IMR-90 (cell line): ENCODE measurements around the gene ANKRD44. TPM values are rescaled to one million over a fixed set of nuclear protein-coding genes. Genes with fewer than 3 reads are reported as not detected.

ENCODE experiments used
- ATAC-seq: fragments of 200-7000 bp; cut with Tn5 transposase; 2 replicates; pipeline ENCODE4 v1.9.1; 2020; ENCODE audit warnings: low read depth, mild to moderate bottlenecking, moderate library complexity
- BruUV-seq: library from RNA; stranded (reverse); fragments of 400-500 nt; replicated peaks from 2 replicates; lab custom pipeline; 2021; lab: Mats Ljungman, UMichigan
- CTCF ChIA-PET: fragments of 300-600 bp; formaldehyde crosslinking; extraction: SDS; loops from one replicate; lab custom pipeline; 2021; ENCODE audit warnings: antibody characterized with exemption; lab: Yijun Ruan, JAX
- POLR2A ChIA-PET: fragments of 300-600 bp; sonication (Branson Sonifier 250); formaldehyde crosslinking; loops from one replicate; lab custom pipeline; 2022; ENCODE audit warnings: antibody characterized with exemption; ENCODE audit not compliant: unreplicated experiment; lab: Charles Lee
- DNase-seq: peaks from one replicate; pipeline ENCODE4 v3.0.0; 2013
- H2AFZ ChIP-seq: replicated peaks from 2 replicates; pipeline ENCODE3; 2013; ENCODE audit warnings: low read length, mild to moderate bottlenecking; ENCODE audit not compliant: poor library complexity
- H2AK5ac ChIP-seq: 2 replicates; pipeline ENCODE4 v1.6.1; 2013; ENCODE audit warnings: low read depth, low read length, inconsistent platforms
- H2AK9ac ChIP-seq: replicated peaks from 2 replicates; pipeline ENCODE3; 2013; ENCODE audit warnings: mild to moderate bottlenecking, low read depth, low read length, moderate library complexity; ENCODE audit not compliant: poor library complexity
- H2BK120ac ChIP-seq: 2 replicates; pipeline ENCODE4 v1.6.1; 2013; ENCODE audit warnings: low read depth, low read length, inconsistent platforms
- H2BK15ac ChIP-seq: 3 replicates; pipeline ENCODE4 v1.6.1; 2013; ENCODE audit warnings: low read depth, low read length, inconsistent platforms
- H2BK20ac ChIP-seq: 2 replicates; pipeline ENCODE4 v1.6.1; 2013; ENCODE audit warnings: low read depth, mild to moderate bottlenecking, inconsistent platforms, low read length, moderate library complexity
- H2BK5ac ChIP-seq: 2 replicates; pipeline ENCODE4 v1.6.1; 2013; ENCODE audit warnings: mild to moderate bottlenecking, low read depth, low read length, inconsistent platforms; ENCODE audit not compliant: poor library complexity, severe bottlenecking
- H3K14ac ChIP-seq: replicated peaks from 2 replicates; pipeline ENCODE4 v1.6.1; 2013; ENCODE audit warnings: low read depth, low read length, inconsistent platforms
- H3K18ac ChIP-seq: 2 replicates; pipeline ENCODE4 v1.6.1; 2013; ENCODE audit warnings: low read depth, low read length, control low read depth
- H3K23ac ChIP-seq: 2 replicates; pipeline ENCODE4 v1.6.1; 2013; ENCODE audit warnings: low read depth, low read length, inconsistent platforms
- H3K27ac ChIP-seq: 2 replicates; pipeline ENCODE4 v1.5.1; 2013; ENCODE audit warnings: mild to moderate bottlenecking, control low read depth, low read length; ENCODE audit not compliant: insufficient read depth
- H3K27me3 ChIP-seq: 2 replicates; pipeline ENCODE4 v1.6.1; 2013; ENCODE audit warnings: low read length; ENCODE audit not compliant: control insufficient read depth, insufficient read depth
- H3K36me3 ChIP-seq: 2 replicates; pipeline ENCODE4 v1.6.1; 2013; ENCODE audit warnings: low read length, mixed read lengths; ENCODE audit not compliant: control insufficient read depth, insufficient read depth
- H3K4ac ChIP-seq: 2 replicates; pipeline ENCODE4 v1.6.1; 2013; ENCODE audit warnings: low read depth, low read length, inconsistent platforms
- H3K4me1 ChIP-seq: 2 replicates; pipeline ENCODE4 v1.6.1; 2013; ENCODE audit warnings: low read length, mixed read lengths; ENCODE audit not compliant: control insufficient read depth, insufficient read depth
- H3K4me2 ChIP-seq: 2 replicates; pipeline ENCODE4 v1.6.1; 2013; ENCODE audit warnings: low read depth, mild to moderate bottlenecking, control low read depth, low read length, moderate library complexity
- H3K4me3 ChIP-seq: 2 replicates; pipeline ENCODE4 v1.5.1; 2013; ENCODE audit warnings: low read depth, mild to moderate bottlenecking, control low read depth, low read length, moderate library complexity; ENCODE audit not compliant: insufficient read depth
- H3K56ac ChIP-seq: 2 replicates; pipeline ENCODE4 v1.6.1; 2013; ENCODE audit warnings: low read length, inconsistent platforms; ENCODE audit not compliant: insufficient read depth; ENCODE audit errors: extremely low read depth
- H3K79me1 ChIP-seq, 2 experiments: 2 replicates each; pipeline ENCODE4 v1.6.1; 2013; ENCODE audit warnings: low read length in 2 of 2, inconsistent platforms in 1 of 2, low read depth in 1 of 2
- H3K9ac ChIP-seq: 2 replicates; pipeline ENCODE4 v1.6.1; 2013; ENCODE audit warnings: low read depth, low read length, control low read depth
- H3K9me1 ChIP-seq: 2 replicates; pipeline ENCODE4 v1.6.1; 2013; ENCODE audit warnings: low read length, inconsistent platforms; ENCODE audit not compliant: insufficient read depth
- H3K9me3 ChIP-seq: 2 replicates; pipeline ENCODE4 v1.6.1; 2013; ENCODE audit warnings: low read length; ENCODE audit not compliant: control insufficient read depth, insufficient read depth
- H4K20me1 ChIP-seq: 2 replicates; pipeline ENCODE4 v1.6.1; 2013; ENCODE audit warnings: low read length, inconsistent platforms; ENCODE audit not compliant: insufficient read depth
- H4K5ac ChIP-seq: 2 replicates; pipeline ENCODE4 v1.6.1; 2013; ENCODE audit warnings: mild to moderate bottlenecking, low read depth, low read length, control low read depth
- H4K8ac ChIP-seq, 2 experiments: 2 replicates each; pipeline ENCODE4 v1.6.1; 2013; ENCODE audit warnings: low read depth in 2 of 2, low read length in 2 of 2, control low read depth in 1 of 2, inconsistent platforms in 1 of 2
- H4K91ac ChIP-seq: 2 replicates; pipeline ENCODE4 v1.6.1; 2013; ENCODE audit warnings: low read depth, low read length, inconsistent platforms; ENCODE audit not compliant: insufficient read depth
- BHLHE40 ChIP-seq: fragments of 150-350 bp; IDR thresholded peaks from 2 replicates; pipeline ENCODE4 v1.6.1; 2016; ENCODE audit warnings: mild to moderate bottlenecking, low read depth, low read length
- CEBPB ChIP-seq: IDR thresholded peaks from 2 replicates; pipeline ENCODE4 v1.6.1; 2012; ENCODE audit warnings: low read depth, low read length, improper control_type of control experiment
- CHD1 ChIP-seq: IDR thresholded peaks from 2 replicates; pipeline ENCODE4 v1.6.1; 2012; ENCODE audit warnings: low read depth, low read length, improper control_type of control experiment
- CTCF ChIP-seq: conservative IDR thresholded peaks from 2 replicates; pipeline ENCODE4 v1.5.1; 2012; ENCODE audit warnings: mild to moderate bottlenecking, low read depth, low read length, improper control_type of control experiment
- ELK1 ChIP-seq: fragments of 150-350 bp; IDR thresholded peaks from 2 replicates; pipeline ENCODE4 v1.6.1; 2016; ENCODE audit warnings: low read depth, mild to moderate bottlenecking, low read length, moderate library complexity, borderline replicate concordance
- FOS ChIP-seq: fragments of 150-350 bp; IDR thresholded peaks from 2 replicates; pipeline ENCODE4 v1.6.1; 2016; ENCODE audit warnings: low read depth, low read length
- MAFK ChIP-seq: IDR thresholded peaks from 2 replicates; pipeline ENCODE4 v1.6.1; 2012; ENCODE audit warnings: low read depth, low read length, improper control_type of control experiment
- MAZ ChIP-seq: IDR thresholded peaks from 2 replicates; pipeline ENCODE4 v1.6.1; 2012; ENCODE audit warnings: low read depth, mild to moderate bottlenecking, low read length, improper control_type of control experiment, moderate library complexity, borderline replicate concordance
- MXI1 ChIP-seq: IDR thresholded peaks from 2 replicates; pipeline ENCODE4 v1.6.1; 2012; ENCODE audit warnings: low read depth, mild to moderate bottlenecking, low read length, moderate library complexity, borderline replicate concordance
- NFE2L2 ChIP-seq: fragments of 150-350 bp; IDR thresholded peaks from 2 replicates; pipeline ENCODE4 v1.6.1; 2016; ENCODE audit warnings: low read depth, mild to moderate bottlenecking, low read length
- POLR2A ChIP-seq: IDR thresholded peaks from 2 replicates; pipeline ENCODE4 v1.6.1; 2012; ENCODE audit warnings: mild to moderate bottlenecking, low read depth, low read length
- RAD21 ChIP-seq: IDR thresholded peaks from 2 replicates; pipeline ENCODE4 v1.6.1; 2012; ENCODE audit warnings: low read length, improper control_type of control experiment
- RCOR1 ChIP-seq: IDR thresholded peaks from 2 replicates; pipeline ENCODE4 v1.6.1; 2012; ENCODE audit warnings: mild to moderate bottlenecking, low read length, improper control_type of control experiment; ENCODE audit not compliant: insufficient replicate concordance
- RFX5 ChIP-seq: IDR thresholded peaks from 2 replicates; pipeline ENCODE4 v1.8.0; 2012; ENCODE audit warnings: low read depth, mild to moderate bottlenecking, low read length, moderate library complexity
- SMC3 ChIP-seq: fragments of 150-350 bp; IDR thresholded peaks from 2 replicates; pipeline ENCODE4 v1.6.1; 2016; ENCODE audit warnings: low read depth, mild to moderate bottlenecking, antibody characterized with exemption, low read length, moderate library complexity
- USF2 ChIP-seq: fragments of 150-350 bp; IDR thresholded peaks from 2 replicates; pipeline ENCODE4 v1.6.1; 2017; ENCODE audit warnings: mild to moderate bottlenecking, antibody characterized with exemption, low read length, low read depth
- dilution Hi-C: fragments of 300-500 bp; cut with HindIII; formaldehyde crosslinking; loops from one replicate; pipeline ENCODE4 v1.14.3; 2018; ENCODE audit warnings: low sequenced_read_pairs; ENCODE audit not compliant: unreplicated experiment
- in situ Hi-C: fragments of 300-500 bp; cut with MboI; formaldehyde crosslinking; loops from 3 replicates; pipeline ENCODE4 v1.14.3; 2019; ENCODE audit warnings: low sequenced_read_pairs, inconsistent platforms, mixed read lengths
- intact Hi-C: fragments of 100-400 bp; cut with micrococcal nuclease; formaldehyde crosslinking; loops from 2 replicates; pipeline ENCODE4 v1.10.0; 2022
- polyA plus RNA-seq, 3 experiments: library from polyadenylated mRNA; depleted of rRNA; stranded (reverse); fragments of >200 nt; gene quantifications; 2 replicates each; pipeline ENCODE4 v1.2.3, GENCODE V29; 2012; ENCODE audit warnings: low replicate concordance in 1 of 3
- total RNA-seq: library from RNA; depleted of rRNA; stranded (reverse); fragments of >200 nt; gene quantifications from 2 replicates; pipeline ENCODE4 v1.2.3, GENCODE V29; 2012

ANKRD44 gene
- total and polyA plus RNA-seq, 2 of the 4 experiments (the other 2 are of a cell fraction), result 5.2 to 15.6 TPM

GRCh38 chr2:197241596-197241995 lies 69.0 kb downstream of the ANKRD44 start:
- Histone ChIP-seq H3K4me2 (no peak overlapping the region), H2AFZ (no peak overlapping the region), H3K23ac (no peak overlapping the region), H3K36me3 (no peaks in the 10 kb centered on the region), H2BK5ac (no peak overlapping the region), H3K4me1 (no peaks in the 10 kb centered on the region), H2AK5ac (no peak overlapping the region), H4K8ac (no peak overlapping the region), H2AK9ac (no peak overlapping the region), H4K20me1 (no peaks in the 10 kb centered on the region), H3K4ac (no peak overlapping the region), H3K79me1 (no peaks in the 10 kb centered on the region; a peak in 1 of 4 replicates), H3K4me3 (no peak overlapping the region), H3K9ac (no peak overlapping the region), H3K56ac (no peak overlapping the region), H3K9me1 (no peaks in the 10 kb centered on the region), H2BK20ac (no peak overlapping the region), H2BK120ac (no peak overlapping the region), H3K18ac (no peak overlapping the region), H3K9me3 (no peaks in the 10 kb centered on the region), H3K27ac (no peak overlapping the region), H3K14ac (no peak overlapping the region), H4K91ac (no peak overlapping the region), H4K5ac (no peak overlapping the region), H3K27me3 (no peaks in the 10 kb centered on the region), H2BK15ac (no peak overlapping the region)
- ATAC-seq, result no peak
- BruUV-seq, result no TSS peak
- intact Hi-C loops (no loop called here), in situ Hi-C loops (no loop called here), dilution Hi-C loops (no loop called here)
- TF ChIP-seq MAFK (no peak), RFX5 (no peak), SMC3 (no peak), NFE2L2 (no peak), RAD21 (no peak), FOS (no peak), BHLHE40 (no peak), CHD1 (no peak), RCOR1 (no peak), CTCF (no peak), ELK1 (no peak), MXI1 (no peak), USF2 (no peak), CEBPB (no peak), POLR2A (no peak), MAZ (no peak)
- no peak for DNase-seq
- ChIA-PET POLR2A (no interaction called here), CTCF (no interaction called here)
